ENCODE data around the gene S1PR4.

DNA sequence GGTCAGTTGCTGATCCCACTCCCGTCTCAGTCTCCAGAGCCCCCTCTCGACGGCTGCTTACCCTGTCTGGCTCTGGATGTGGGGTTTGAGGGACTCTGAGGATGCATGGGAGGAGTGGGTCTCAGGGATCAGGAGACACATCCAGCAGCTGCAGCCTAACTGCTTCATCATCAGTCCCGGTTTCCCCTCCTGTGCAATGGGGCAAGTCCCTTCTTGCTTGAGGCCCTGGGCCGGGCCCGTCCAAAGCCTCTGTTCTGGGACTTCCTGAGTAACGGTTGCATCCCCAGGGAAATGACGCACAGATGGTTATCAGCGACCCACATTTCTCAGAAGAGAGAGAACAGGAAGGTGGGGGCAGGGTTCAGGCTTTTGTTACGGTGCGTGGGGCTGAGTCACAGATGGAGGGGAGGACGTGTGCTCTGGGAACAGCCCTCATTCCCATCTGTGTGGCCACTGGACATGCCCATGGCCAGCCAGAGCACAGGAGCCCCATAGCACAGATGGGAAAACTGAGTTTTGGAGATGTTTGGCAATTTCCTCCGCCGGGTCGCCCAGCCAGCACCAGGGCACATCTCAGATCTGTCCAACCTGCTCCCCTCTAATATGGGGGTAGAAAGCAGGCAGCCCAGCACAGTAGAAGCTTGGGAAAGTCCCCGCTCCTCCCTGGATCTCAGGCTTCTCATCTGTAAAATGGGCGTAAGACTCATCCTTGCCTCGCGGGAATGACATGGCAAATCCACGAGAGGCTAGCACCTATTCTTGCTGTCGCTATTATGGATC, 23.4 kb upstream of the S1PR4 start:
- TF ChIP-seq EZH2 (IDR thresholded peaks at IDR 0.05; ENCODE audit: insufficient read depth, poor library complexity, severe bottlenecking) (no peak), EZH2phosphoT487 (IDR thresholded peaks at IDR 0.05; ENCODE audit: insufficient read depth, low read depth) (no peak)
